GM21737 (cell line): ENCODE results near the gene SRPK2.

Source experiments
- ATAC-seq: cut with Tn5 transposase; IDR thresholded peaks from one replicate; pipeline ENCODE4 v1.9.1; 2021; ENCODE audit warnings: mild to moderate bottlenecking, moderate library complexity; ENCODE audit not compliant: unreplicated experiment

The SRPK2 gene

GRCh38 chr7:105112440-105113418 lies 276.0 kb downstream of the SRPK2 start:
- no peak for ATAC-seq

DNA sequence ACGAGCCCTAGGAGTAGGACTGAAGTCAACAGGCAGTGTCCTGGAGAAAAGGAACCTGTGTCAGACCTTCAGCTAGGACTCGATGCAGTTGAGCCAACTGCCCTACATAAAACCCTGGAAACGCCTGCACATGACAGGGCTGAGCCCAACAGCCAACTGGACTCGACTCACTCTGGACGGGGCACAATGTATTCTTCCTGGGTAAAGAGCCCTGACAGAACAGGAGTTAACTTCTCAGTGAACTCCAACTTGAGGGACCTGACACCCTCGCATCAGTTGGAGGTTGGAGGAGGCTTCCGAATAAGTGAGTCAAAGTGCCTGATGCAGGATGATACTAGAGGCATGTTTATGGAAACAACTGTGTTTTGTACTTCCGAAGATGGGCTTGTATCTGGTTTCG lies 281.3 kb downstream of the SRPK2 start:
- no peak for ATAC-seq

DNA sequence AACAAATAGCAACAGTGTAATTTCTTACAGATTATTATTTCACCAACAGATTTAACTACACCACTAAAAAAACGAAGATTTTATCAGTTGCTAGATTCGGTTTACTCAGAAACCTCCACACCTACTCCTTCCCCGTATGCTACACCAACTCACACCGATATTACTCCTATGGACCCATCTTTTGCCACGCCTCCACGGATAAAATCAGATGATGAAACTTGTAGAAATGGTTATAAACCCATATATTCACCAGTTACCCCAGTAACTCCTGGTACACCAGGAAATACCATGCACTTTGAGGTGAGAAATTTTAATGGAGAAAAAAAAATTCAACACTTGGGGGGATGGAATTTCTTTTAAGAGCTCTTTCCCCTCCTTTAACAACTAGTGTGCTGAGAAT lies 282.2 kb downstream of the SRPK2 start:
- ATAC-seq: no peak

- no peak for ATAC-seq
These were observed 283.1 kb downstream of the SRPK2 start for GRCh38 chr7:105105579-105105978.

DNA sequence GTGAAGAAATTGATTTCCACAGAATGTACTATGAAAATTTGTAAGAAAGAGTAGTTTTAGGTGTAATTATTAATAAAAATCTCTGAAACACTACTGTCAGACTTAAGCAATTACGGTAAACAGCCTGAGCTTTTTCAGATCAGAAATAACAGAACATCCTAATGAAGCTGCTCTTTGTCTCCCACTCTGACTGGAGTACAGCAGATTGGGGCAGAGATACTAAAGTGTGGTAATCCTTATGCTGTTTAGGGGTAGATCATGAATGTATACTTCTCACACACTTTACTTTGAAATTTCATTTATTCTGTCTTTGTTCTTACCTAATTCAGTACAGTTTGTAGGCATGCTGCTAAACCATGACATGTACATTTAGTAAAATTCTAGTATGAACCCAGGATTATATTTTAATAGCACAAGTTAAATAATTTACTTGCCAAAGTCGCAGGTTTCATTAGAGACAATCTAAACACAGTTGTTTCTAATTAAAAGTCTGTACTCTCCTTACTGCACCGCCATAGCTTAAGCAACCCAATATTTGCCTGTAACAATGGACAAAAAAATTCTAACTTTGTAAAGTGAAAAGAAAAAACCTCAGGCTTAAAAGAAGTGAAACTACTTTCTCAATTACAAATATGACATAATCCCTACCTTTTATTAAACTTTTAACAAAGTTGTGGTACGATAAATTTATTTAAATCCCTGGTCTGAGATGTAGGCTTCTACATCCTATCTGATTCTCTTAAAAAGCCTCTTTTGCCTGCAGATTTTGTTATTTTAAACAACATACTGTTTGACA lies 286.0 kb downstream of the SRPK2 start:
- ATAC-seq: no peak

GRCh38 chr7:105101864-105102263 lies 286.9 kb downstream of the SRPK2 start:
- ATAC-seq: no peak

DNA sequence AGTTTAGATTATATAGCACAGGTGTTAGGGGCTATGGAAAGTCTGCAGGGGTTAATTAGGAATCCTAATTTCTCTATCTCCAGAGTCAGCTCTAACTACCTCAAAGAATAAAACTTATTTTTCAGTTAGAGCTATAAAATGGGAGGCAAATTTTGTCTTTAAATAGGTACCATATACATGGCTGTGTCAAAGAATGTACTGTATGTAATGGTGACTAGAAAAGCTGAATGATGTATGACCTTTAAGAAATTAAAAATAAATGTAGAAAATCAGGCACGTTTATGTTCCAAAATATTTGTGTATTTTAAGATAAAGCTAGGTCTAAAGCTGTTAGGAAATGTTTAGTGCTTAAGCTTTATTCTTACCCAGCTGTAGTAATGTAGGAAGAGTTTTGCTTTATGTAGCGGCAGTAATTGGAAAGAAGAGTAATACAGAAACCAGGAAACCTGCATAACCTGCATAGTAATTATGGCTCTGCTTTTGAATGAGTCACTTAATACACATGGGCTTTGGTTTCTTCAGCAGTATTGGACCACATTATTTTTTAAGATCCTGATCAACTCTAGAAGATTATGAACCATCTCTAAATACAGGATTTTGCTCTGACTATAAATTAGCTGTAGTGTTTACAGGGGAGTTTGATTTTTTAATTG lies 289.7 kb downstream of the SRPK2 start:
- ATAC-seq: peak; percentile 78

- ATAC-seq: no peak
These were observed 291.1 kb downstream of the SRPK2 start for GRCh38 chr7:105097619-105098018.

GRCh38 chr7:105096306-105096705 lies 292.4 kb downstream of the SRPK2 start:
- no peak for ATAC-seq

GRCh38 chr7:105094966-105095365 lies 293.8 kb downstream of the SRPK2 start:
- ATAC-seq: no peak

DNA sequence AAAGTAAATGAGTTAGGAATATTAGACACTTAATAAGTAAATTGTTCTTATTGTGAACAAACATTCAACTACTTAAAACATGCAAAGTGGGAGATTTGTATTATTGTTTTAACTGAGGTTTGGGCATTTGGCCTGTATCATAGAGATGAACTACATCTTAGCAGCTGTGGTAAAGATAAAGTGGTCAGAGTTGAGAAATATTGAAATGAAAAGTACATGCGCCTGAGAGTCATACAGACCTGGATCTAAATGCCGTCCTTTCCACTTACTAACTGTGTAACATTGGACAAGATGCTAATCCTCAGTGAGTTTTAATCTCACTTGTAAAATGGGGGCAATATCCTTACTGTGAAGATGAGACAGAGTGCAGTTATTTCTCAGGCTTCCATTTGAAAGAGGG lies 300.3 kb downstream of the SRPK2 start:
- ATAC-seq: no peak

- ATAC-seq: no peak
These were observed 300.7 kb downstream of the SRPK2 start for GRCh38 chr7:105087981-105088380.

DNA sequence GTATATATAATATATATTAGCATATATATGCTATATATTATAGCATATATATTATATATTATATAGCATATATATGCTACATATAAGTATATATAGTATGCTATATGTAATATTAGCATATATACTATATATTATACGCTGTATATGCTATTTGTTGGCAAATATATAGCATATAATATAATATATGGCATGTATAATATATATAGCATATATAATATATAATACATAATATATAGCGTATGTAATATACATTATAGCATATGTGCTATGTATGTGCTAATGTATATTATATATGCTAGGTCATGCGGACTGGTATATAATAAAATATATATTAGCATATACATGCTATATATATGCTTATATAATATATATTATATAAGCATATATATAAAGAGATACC lies 301.9 kb downstream of the SRPK2 start:
- no peak for ATAC-seq

DNA sequence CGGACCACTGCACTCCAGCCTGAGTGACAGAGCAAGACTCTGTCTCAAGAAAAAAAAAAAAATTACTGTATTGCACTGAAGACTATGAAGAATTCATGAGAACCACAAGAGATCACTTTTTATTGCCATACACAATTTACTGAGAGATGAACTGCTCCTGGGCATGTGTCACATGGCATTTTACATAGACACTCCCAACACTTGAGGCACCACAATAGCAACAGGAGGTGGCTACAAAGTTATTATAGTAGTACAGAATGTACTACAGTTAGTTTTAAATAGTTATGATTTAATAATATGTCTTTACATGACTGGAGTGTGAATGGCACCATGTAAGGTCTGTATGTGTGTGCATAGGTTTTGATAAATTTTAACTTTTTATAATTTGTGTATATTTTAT lies 304.1 kb downstream of the SRPK2 start:
- no peak for ATAC-seq

DNA sequence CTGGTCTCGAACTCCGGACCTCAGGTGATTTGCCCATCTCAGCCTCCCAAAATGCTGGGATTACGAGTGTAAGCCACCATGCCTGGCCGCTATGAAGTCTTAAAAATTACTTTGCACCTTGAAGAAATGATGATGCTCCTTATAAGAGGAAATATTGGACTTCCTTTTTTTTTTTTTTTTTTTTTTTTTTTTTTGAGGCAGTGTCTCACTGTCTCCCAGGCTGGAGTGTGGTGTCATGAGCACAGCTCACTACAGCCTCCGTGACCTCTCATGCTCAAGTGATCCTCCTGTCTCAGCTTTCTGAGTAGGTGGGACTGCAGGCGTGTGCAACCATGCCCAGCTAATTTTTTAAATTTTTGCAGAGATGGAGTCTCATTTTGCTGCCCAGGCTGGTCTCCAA lies 309.4 kb downstream of the SRPK2 start:
- ATAC-seq: no peak

DNA sequence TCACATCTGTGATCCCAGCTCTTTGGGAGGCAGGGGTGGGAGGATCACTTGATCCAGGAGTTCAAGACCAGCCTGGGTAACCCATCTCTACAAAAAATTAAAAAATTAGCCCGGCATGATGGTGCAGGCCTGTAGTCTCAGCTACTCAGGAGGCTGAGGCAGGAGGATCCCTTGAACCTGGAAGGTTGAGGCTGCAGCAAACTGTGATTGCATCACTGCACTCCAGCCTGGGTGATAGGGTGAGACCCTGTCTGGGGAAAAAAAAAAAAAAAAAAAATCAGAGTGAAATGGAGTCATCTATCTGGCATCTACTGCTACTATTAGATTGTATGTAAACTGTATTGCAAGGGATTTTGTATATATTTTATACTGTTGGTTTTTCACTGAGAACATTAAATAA lies 315.6 kb downstream of the SRPK2 start:
- no peak for ATAC-seq

DNA sequence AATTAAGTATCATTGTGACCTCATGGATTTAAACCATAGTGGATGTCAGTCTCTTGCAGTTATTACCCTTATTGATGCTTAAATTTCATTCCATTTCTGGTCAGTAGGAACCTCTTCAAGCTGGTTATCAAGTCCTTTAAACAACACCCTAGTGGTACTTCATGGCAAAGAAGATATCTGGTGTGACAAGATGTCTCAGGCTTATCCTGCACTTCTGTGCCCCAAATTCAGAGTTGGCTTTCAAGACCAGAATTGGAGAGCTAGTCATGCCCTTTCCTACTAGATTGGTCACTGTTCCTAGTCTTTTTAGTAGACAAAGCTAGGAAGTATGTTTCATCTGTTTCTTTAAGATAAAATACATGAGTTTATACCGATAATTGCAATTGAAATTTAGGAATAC lies 319.8 kb downstream of the SRPK2 start:
- ATAC-seq: no peak

DNA sequence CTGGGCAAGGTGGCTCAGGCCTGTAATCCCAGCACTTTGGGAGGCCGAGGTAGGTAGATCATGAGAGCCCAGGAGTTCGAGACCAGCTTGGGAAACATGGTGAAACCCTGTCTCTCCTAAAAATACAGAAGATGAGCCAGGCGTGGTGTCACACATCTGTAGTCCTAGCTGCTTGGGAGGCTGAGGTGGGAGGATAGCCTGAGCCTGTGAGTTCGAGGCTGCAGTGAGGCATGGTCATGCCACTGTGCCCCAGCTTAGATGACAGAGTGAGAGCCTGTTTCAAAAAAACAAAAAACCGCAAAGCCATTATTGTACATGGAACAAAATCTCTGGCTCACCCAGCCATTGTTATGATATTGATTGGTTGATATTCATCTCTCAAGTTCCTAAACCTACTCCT lies 321.0 kb downstream of the SRPK2 start:
- no peak for ATAC-seq
